Hepatocyte (in vitro differentiated cells): ENCODE measurements around the gene ACAN.

Source experiments
- EZH2 ChIP-seq: fragments of 200-600 bp; sonication (generic); IDR thresholded peaks from 2 replicates; pipeline ENCODE4 v1.6.1; 2016; ENCODE audit warnings: antibody characterized with exemption, mild to moderate bottlenecking, borderline replicate concordance
- EZH2phosphoT487 ChIP-seq: fragments of 200-600 bp; sonication (generic); IDR thresholded peaks from one replicate; pipeline ENCODE4 v1.6.1; 2018; ENCODE audit warnings: antibody characterized with exemption, mild to moderate bottlenecking, low read depth, moderate library complexity; ENCODE audit not compliant: unreplicated experiment, severe bottlenecking
- TF ChIP-seq, protein P1 (sequence below): fragments of 200-600 bp; sonication (generic); IDR thresholded peaks from 2 replicates; pipeline ENCODE4 v1.5.1; 2016; ENCODE audit warnings: antibody characterized with exemption, mild to moderate bottlenecking; ENCODE audit not compliant: poor library complexity

DNA sequence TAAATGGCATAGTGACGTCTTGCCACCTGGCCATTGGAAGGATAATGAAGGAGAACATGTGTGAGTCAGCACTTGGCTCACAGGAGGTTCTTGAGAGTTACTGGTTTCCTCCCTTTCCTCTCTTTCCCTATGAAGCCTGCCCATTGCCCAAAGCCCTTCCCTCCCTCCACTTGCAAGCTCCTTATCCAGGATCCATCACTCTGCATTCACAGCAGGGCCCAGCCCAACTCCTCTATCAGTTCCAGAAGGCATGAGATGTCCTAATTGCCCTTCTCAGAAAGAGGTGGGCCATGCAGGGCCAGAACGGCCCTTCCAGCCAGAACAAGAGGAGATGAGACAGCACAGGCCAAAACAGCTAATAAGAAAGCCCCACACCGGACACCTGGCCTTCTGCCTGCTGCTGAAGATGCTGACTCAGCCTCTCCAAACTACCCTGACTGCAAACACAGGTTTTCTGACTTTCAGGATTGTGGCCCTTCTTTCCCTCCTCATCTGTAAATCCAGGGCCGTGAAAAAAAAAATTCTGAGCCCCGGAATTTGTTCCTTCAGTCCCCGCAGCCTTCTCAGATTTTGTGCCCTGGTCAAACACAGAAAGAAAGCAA is 62.4 kb downstream of the ACAN start:
- TF ChIP-seq, protein P1, sequence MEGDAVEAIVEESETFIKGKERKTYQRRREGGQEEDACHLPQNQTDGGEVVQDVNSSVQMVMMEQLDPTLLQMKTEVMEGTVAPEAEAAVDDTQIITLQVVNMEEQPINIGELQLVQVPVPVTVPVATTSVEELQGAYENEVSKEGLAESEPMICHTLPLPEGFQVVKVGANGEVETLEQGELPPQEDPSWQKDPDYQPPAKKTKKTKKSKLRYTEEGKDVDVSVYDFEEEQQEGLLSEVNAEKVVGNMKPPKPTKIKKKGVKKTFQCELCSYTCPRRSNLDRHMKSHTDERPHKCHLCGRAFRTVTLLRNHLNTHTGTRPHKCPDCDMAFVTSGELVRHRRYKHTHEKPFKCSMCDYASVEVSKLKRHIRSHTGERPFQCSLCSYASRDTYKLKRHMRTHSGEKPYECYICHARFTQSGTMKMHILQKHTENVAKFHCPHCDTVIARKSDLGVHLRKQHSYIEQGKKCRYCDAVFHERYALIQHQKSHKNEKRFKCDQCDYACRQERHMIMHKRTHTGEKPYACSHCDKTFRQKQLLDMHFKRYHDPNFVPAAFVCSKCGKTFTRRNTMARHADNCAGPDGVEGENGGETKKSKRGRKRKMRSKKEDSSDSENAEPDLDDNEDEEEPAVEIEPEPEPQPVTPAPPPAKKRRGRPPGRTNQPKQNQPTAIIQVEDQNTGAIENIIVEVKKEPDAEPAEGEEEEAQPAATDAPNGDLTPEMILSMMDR = no peak
- TF ChIP-seq EZH2phosphoT487 = no peak
- no peak for TF ChIP-seq EZH2
